ENCODE data around the gene ARHGAP15.

The ARHGAP15 gene

GRCh38 chr2:143140864-143141661 is 11.8 kb downstream of the ARHGAP15 start:
- H3K4me1 ChIP-seq (ENCODE audit: low read length), result no peaks in the 10 kb centered on the region
- TF ChIP-seq EZH2phosphoT487 (IDR thresholded peaks at IDR 0.05; ENCODE audit: low read length) (no peak), CTCF (IDR thresholded peaks at IDR 0.05; ENCODE audit: low read length) (no peak), EZH2 (optimal IDR thresholded peaks at IDR 0.05; ENCODE audit: low read depth, low read length) (no peak)
- no peak for DNase-seq

GRCh38 chr2:143142598-143142997 is 13.4 kb downstream of the ARHGAP15 start:
- H3K9ac ChIP-seq (ENCODE audit: low read length), result no peak overlapping the region
- no peak overlapping the region for H3K4me2 ChIP-seq (ENCODE audit: low read depth, low read length)
- H3K79me2 ChIP-seq (ENCODE audit: low read length), result peaks cover 10% of the 10 kb centered on the region; the same call in 1 of the 2 replicates
- TF ChIP-seq EZH2 (optimal IDR thresholded peaks at IDR 0.05; ENCODE audit: low read depth, low read length) (no peak), CTCF (IDR thresholded peaks at IDR 0.05; ENCODE audit: low read length) (no peak), EZH2phosphoT487 (IDR thresholded peaks at IDR 0.05; ENCODE audit: low read length) (no peak)
- no peaks in the 10 kb centered on the region for H3K27me3 ChIP-seq (replicated peaks; ENCODE audit: insufficient read depth, low read length)
- H3K9me2 ChIP-seq (replicated peaks; ENCODE audit: insufficient read depth, low read length), result no peaks in the 10 kb centered on the region
- no peaks in the 10 kb centered on the region for H3K36me3 ChIP-seq (replicated peaks; ENCODE audit: insufficient read depth, low read length)
- H3F3A ChIP-seq (ENCODE audit: insufficient read depth, low read length), result no peaks in the 10 kb centered on the region
- H3K9me3 ChIP-seq (replicated peaks; ENCODE audit: insufficient read depth, low read length), result no peaks in the 10 kb centered on the region
- no peaks in the 10 kb centered on the region for H4K20me1 ChIP-seq (ENCODE audit: insufficient read depth, low read length)
- H2AFZ ChIP-seq (ENCODE audit: low read length), result no peak overlapping the region
- no peak for DNase-seq
- no peak overlapping the region for H3K27ac ChIP-seq (ENCODE audit: low read length)
- no peak overlapping the region for H3K4me3 ChIP-seq (ENCODE audit: low read length)
- no peaks in the 10 kb centered on the region for H3K4me1 ChIP-seq (ENCODE audit: low read length)

More at GRCh38 chr2:143140864-143141661, 11.8 kb downstream of the ARHGAP15 start:
- no peak overlapping the region for H3K4me2 ChIP-seq (ENCODE audit: low read depth, low read length)
- H2AFZ ChIP-seq (ENCODE audit: low read length), result no peak overlapping the region
- no peaks in the 10 kb centered on the region for H3F3A ChIP-seq (ENCODE audit: insufficient read depth, low read length)
- no peaks in the 10 kb centered on the region for H3K36me3 ChIP-seq (replicated peaks; ENCODE audit: insufficient read depth, low read length)
- H3K9ac ChIP-seq (ENCODE audit: low read length), result no peak overlapping the region
- H3K9me2 ChIP-seq (replicated peaks; ENCODE audit: insufficient read depth, low read length), result no peaks in the 10 kb centered on the region
- H3K27me3 ChIP-seq (replicated peaks; ENCODE audit: insufficient read depth, low read length), result no peaks in the 10 kb centered on the region
- H3K79me2 ChIP-seq (ENCODE audit: low read length), result peaks cover 10% of the 10 kb centered on the region; the same call in 1 of the 2 replicates
- H4K20me1 ChIP-seq (ENCODE audit: insufficient read depth, low read length), result no peaks in the 10 kb centered on the region
- H3K27ac ChIP-seq (ENCODE audit: low read length), result no peak overlapping the region
- H3K4me3 ChIP-seq (ENCODE audit: low read length), result no peak overlapping the region
- no peaks in the 10 kb centered on the region for H3K9me3 ChIP-seq (replicated peaks; ENCODE audit: insufficient read depth, low read length)

GRCh38 chr2:143144813-143145455 is 15.7 kb downstream of the ARHGAP15 start:
- Histone ChIP-seq H3K36me3 (replicated peaks; ENCODE audit: insufficient read depth, low read length) (no peaks in the 10 kb centered on the region), H3K4me1 (ENCODE audit: low read length) (no peaks in the 10 kb centered on the region), H3F3A (ENCODE audit: insufficient read depth, low read length) (no peaks in the 10 kb centered on the region), H3K9ac (ENCODE audit: low read length) (no peak overlapping the region), H3K27ac (ENCODE audit: low read length) (no peak overlapping the region), H3K9me2 (replicated peaks; ENCODE audit: insufficient read depth, low read length) (no peaks in the 10 kb centered on the region), H3K9me3 (replicated peaks; ENCODE audit: insufficient read depth, low read length) (no peaks in the 10 kb centered on the region), H2AFZ (ENCODE audit: low read length) (no peak overlapping the region), H4K20me1 (ENCODE audit: insufficient read depth, low read length) (no peaks in the 10 kb centered on the region), H3K79me2 (ENCODE audit: low read length) (peaks cover 5% of the 10 kb centered on the region; the same call in 1 of the 2 replicates), H3K27me3 (replicated peaks; ENCODE audit: insufficient read depth, low read length) (no peaks in the 10 kb centered on the region), H3K4me2 (ENCODE audit: low read depth, low read length) (no peak overlapping the region), H3K4me3 (ENCODE audit: low read length) (no peak overlapping the region)
- DNase-seq, result no peak
- TF ChIP-seq EZH2phosphoT487 (IDR thresholded peaks at IDR 0.05; ENCODE audit: low read length) (no peak), CTCF (IDR thresholded peaks at IDR 0.05; ENCODE audit: low read length) (no peak), EZH2 (optimal IDR thresholded peaks at IDR 0.05; ENCODE audit: low read depth, low read length) (no peak)

Data from MM.1S (cell line).